Measurements from ENCODE around the gene ARHGAP15. TPM values are rescaled to one million over a fixed set of nuclear protein-coding genes. Genes with fewer than 3 reads are reported as not detected.

ARHGAP15 gene
- total RNA-seq, 1 experiment from 2014 or later: 0.41 TPM

DNA sequence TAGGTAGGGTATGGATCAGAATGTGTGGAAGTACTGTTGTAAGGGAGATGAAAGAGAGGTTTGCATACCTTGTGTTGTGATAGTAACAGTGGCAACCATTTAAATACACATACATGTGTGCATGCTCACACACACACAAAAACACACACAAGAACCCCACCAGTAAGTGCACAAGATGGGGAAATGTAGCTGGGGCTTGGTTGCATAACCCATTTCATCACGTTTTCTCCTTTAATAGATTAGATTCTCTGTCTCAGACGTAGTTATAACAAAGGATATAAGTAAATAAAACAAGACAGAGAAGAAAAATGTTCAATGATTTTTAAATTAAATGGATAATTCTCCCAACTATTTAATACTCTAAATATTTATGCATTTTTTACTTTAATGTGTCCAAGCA lies 13.4 kb downstream of the ARHGAP15 start:
- in situ Hi-C loops (cut with HindIII; ENCODE audit: low pct_unique_long_range_greater_than_20kb, low sequenced_read_pairs): no loop called here
- ChIA-PET CTCF (no interaction called here), POLR2A (no interaction called here)
- no peaks in the 10 kb centered on the region for H3K27me3 ChIP-seq (ENCODE audit: control insufficient read depth, insufficient read depth, low read length)
- TF ChIP-seq SIN3A (IDR thresholded peaks at IDR 0.05; ENCODE audit: borderline replicate concordance, insufficient read depth, low read depth, low read length) (no peak), TCF7L2 (IDR thresholded peaks at IDR 0.05; ENCODE audit: low read depth, low read length) (no peak), POLR2AphosphoS5 (IDR thresholded peaks at IDR 0.05; ENCODE audit: low read depth, low read length) (no peak)
- TF ChIP-seq, protein P1, sequence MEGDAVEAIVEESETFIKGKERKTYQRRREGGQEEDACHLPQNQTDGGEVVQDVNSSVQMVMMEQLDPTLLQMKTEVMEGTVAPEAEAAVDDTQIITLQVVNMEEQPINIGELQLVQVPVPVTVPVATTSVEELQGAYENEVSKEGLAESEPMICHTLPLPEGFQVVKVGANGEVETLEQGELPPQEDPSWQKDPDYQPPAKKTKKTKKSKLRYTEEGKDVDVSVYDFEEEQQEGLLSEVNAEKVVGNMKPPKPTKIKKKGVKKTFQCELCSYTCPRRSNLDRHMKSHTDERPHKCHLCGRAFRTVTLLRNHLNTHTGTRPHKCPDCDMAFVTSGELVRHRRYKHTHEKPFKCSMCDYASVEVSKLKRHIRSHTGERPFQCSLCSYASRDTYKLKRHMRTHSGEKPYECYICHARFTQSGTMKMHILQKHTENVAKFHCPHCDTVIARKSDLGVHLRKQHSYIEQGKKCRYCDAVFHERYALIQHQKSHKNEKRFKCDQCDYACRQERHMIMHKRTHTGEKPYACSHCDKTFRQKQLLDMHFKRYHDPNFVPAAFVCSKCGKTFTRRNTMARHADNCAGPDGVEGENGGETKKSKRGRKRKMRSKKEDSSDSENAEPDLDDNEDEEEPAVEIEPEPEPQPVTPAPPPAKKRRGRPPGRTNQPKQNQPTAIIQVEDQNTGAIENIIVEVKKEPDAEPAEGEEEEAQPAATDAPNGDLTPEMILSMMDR (IDR thresholded peaks at IDR 0.05): no peak
- intact Hi-C loops (cut with micrococcal nuclease; ENCODE audit: unreplicated experiment): no loop called here
- no peak overlapping the region for H3K4me3 ChIP-seq (ENCODE audit: low read depth in 2 of 2, low read length in 2 of 2)
- DNase-seq (ENCODE audit: low read depth, low spot score): no peak
- no peaks in the 10 kb centered on the region for H3K36me3 ChIP-seq (ENCODE audit: control insufficient read depth, insufficient read depth, low read length)
- no TSS peak for BruUV-seq (replicated peaks)
- H3K4me1 ChIP-seq (ENCODE audit: control insufficient read depth, insufficient read depth, low read length): no peaks in the 10 kb centered on the region
- no peak for ATAC-seq
- H3K27ac ChIP-seq (ENCODE audit: low read length): no peak overlapping the region
- no peaks in the 10 kb centered on the region for H3K9me3 ChIP-seq (ENCODE audit: control insufficient read depth, insufficient read depth, low read depth, low read length)

DNA sequence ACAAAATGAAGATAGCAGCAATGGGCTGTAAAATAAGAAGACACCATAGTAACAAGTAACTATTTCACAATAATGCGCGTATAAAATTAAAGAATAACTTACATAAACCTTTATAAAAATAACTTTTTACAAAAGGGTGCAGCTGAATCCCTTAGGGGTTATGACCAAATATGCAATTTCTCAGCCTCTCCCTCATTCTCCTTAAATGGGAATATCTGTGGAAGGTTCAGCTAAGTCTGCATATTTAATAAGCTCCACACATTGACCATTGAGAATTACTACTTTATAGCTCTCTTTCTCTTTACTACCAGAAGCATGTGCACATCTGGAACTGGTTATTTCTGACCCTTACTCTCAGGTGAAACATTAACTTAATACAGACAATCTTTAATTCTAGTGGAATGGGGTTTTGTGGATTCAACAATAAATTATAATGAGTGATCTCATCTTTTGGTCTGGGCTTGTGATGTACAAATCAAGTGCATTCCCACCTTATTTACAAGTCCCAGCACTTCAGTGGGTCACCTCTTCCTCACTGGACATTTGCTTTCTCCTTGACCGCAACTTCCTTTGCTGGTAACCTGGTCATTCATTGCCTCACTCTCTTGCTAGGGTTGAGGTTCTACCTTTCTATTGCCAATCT lies 15.7 kb downstream of the ARHGAP15 start:
- ChIA-PET POLR2A (no interaction called here), CTCF (no interaction called here)
- Histone ChIP-seq H3K4me1 (ENCODE audit: control insufficient read depth, insufficient read depth, low read length) (no peaks in the 10 kb centered on the region), H3K9me3 (ENCODE audit: control insufficient read depth, insufficient read depth, low read depth, low read length) (no peaks in the 10 kb centered on the region), H3K36me3 (ENCODE audit: control insufficient read depth, insufficient read depth, low read length) (no peaks in the 10 kb centered on the region), H3K27me3 (ENCODE audit: control insufficient read depth, insufficient read depth, low read length) (no peaks in the 10 kb centered on the region), H3K4me3 (ENCODE audit: low read depth in 2 of 2, low read length in 2 of 2) (no peak overlapping the region), H3K27ac (ENCODE audit: low read length) (no peak overlapping the region)
- in situ Hi-C loops (cut with HindIII; ENCODE audit: low pct_unique_long_range_greater_than_20kb, low sequenced_read_pairs) (no loop called here), intact Hi-C loops (cut with micrococcal nuclease; ENCODE audit: unreplicated experiment) (no loop called here)
- no peak for DNase-seq (ENCODE audit: low read depth, low spot score)
- no peak for ATAC-seq
- TF ChIP-seq TCF7L2 (IDR thresholded peaks at IDR 0.05; ENCODE audit: low read depth, low read length) (no peak), SIN3A (IDR thresholded peaks at IDR 0.05; ENCODE audit: borderline replicate concordance, insufficient read depth, low read depth, low read length) (no peak), POLR2AphosphoS5 (IDR thresholded peaks at IDR 0.05; ENCODE audit: low read depth, low read length) (no peak)
- TF ChIP-seq, protein P2, sequence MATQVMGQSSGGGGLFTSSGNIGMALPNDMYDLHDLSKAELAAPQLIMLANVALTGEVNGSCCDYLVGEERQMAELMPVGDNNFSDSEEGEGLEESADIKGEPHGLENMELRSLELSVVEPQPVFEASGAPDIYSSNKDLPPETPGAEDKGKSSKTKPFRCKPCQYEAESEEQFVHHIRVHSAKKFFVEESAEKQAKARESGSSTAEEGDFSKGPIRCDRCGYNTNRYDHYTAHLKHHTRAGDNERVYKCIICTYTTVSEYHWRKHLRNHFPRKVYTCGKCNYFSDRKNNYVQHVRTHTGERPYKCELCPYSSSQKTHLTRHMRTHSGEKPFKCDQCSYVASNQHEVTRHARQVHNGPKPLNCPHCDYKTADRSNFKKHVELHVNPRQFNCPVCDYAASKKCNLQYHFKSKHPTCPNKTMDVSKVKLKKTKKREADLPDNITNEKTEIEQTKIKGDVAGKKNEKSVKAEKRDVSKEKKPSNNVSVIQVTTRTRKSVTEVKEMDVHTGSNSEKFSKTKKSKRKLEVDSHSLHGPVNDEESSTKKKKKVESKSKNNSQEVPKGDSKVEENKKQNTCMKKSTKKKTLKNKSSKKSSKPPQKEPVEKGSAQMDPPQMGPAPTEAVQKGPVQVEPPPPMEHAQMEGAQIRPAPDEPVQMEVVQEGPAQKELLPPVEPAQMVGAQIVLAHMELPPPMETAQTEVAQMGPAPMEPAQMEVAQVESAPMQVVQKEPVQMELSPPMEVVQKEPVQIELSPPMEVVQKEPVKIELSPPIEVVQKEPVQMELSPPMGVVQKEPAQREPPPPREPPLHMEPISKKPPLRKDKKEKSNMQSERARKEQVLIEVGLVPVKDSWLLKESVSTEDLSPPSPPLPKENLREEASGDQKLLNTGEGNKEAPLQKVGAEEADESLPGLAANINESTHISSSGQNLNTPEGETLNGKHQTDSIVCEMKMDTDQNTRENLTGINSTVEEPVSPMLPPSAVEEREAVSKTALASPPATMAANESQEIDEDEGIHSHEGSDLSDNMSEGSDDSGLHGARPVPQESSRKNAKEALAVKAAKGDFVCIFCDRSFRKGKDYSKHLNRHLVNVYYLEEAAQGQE (IDR thresholded peaks at IDR 0.05; ENCODE audit: insufficient read depth in 1 of 2, low read depth in 2 of 2, low read length in 1 of 2): no peak
- TF ChIP-seq, protein P1 (IDR thresholded peaks at IDR 0.05): no peak
- no TSS peak for BruUV-seq (replicated peaks)
